ENCODE measurements around the gene TMEM81. TPM values are rescaled to one million over a fixed set of nuclear protein-coding genes. Genes with fewer than 3 reads are reported as not detected.

The TMEM81 gene
- total and polyA plus RNA-seq, 12 donors = 1.6 to 3.8 (median 2.2) TPM

DNA sequence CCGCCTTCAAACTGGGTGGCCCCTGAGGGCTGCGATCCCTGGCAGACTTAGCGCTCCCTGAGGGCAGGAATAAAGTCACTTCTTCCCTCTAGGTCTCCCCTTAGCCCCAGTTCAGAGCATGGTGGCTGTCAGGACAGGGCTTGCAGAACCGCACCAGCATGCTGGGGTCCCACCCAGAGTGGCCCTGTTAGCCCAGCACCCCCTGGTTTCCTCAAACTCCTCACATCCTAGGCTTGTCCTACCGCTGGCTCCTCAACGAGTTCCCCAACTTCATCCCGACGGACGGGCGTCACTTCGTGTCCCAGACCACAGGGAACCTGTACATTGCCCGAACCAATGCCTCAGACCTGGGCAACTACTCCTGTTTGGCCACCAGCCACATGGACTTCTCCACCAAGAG lies 25.4 kb downstream of the TMEM81 start:
- intact Hi-C loops (cut with DNase I) = loop anchor here in 3 of 10 donors (5.0 to 10.0 kb wide), 3 partner anchors 72 to 254 kb away; no protein-coding TSS in a partner anchor
- WGBS, 2 donors = 94% methylated on average over 12 of the region's 12 CpGs

DNA sequence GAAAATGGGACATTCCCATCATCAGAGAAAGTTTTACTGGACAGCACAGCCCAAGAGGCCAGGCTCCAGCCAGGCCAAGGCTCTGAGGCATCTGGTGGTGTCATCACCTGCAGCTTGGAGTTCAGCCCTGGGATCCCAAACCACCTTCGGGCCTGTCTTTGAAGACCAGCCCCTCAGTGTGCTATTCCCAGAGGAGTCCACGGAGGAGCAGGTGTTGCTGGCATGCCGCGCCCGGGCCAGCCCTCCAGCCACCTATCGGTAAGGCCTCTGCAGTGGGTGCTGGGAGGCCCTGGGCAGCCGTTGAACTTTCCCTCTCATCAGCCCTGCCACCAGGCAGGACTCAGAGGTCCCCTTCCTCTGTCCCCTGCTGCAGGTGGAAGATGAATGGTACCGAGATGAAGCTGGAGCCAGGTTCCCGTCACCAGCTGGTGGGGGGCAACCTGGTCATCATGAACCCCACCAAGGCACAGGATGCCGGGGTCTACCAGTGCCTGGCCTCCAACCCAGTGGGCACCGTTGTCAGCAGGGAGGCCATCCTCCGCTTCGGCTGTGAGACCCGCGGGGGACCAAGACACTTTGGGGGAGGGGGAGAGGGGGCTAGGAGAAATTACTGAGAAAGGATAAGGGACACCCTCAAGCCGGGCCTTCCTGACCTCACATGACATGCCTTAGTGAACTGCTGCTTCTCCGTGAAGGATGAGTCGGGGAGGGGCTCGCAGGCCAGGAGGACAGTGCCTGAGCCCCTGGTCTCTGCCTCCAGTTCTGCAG lies 26.3 kb downstream of the TMEM81 start:
- peaks cover 0 to 7% (median 4%) of the 10 kb centered on the region in 9 donors for H3K4me1 ChIP-seq
- WGBS, 2 donors = 89 to 94% methylated on average over 19 of the region's 19 CpGs
- peaks cover 0 to 18% (median 11%) of the 10 kb centered on the region in 7 donors for H3K27me3 ChIP-seq
- ATAC-seq (no peak), DNase-seq (no peak)
- intact Hi-C loops (cut with DNase I) = loop anchor here in 3 of 10 donors (5.0 to 10.0 kb wide), 3 partner anchors 71 to 253 kb away; no protein-coding TSS in a partner anchor
- no peaks in the 10 kb centered on the region for H3K36me3 ChIP-seq
- TF ChIP-seq, protein P1, sequence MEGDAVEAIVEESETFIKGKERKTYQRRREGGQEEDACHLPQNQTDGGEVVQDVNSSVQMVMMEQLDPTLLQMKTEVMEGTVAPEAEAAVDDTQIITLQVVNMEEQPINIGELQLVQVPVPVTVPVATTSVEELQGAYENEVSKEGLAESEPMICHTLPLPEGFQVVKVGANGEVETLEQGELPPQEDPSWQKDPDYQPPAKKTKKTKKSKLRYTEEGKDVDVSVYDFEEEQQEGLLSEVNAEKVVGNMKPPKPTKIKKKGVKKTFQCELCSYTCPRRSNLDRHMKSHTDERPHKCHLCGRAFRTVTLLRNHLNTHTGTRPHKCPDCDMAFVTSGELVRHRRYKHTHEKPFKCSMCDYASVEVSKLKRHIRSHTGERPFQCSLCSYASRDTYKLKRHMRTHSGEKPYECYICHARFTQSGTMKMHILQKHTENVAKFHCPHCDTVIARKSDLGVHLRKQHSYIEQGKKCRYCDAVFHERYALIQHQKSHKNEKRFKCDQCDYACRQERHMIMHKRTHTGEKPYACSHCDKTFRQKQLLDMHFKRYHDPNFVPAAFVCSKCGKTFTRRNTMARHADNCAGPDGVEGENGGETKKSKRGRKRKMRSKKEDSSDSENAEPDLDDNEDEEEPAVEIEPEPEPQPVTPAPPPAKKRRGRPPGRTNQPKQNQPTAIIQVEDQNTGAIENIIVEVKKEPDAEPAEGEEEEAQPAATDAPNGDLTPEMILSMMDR (IDR thresholded peaks at IDR 0.05) = no peak
- no peaks in the 10 kb centered on the region for H3K9me3 ChIP-seq
- H3K27ac ChIP-seq = no peak overlapping the region
- no peak overlapping the region for H3K4me3 ChIP-seq

More for the DNA sequence above, 25.4 kb downstream of the TMEM81 start:
- H3K36me3 ChIP-seq = no peaks in the 10 kb centered on the region
- ATAC-seq = no peak
- H3K27ac ChIP-seq = no peak overlapping the region
- DNase-seq = no peak
- TF ChIP-seq, protein P1 (IDR thresholded peaks at IDR 0.05) = no peak
- no peak overlapping the region for H3K4me3 ChIP-seq
- H3K4me1 ChIP-seq = peaks cover 0 to 7% (median 4%) of the 10 kb centered on the region in 9 donors
- peaks cover 0 to 13% (median 4%) of the 10 kb centered on the region in 7 donors for H3K27me3 ChIP-seq
- no peaks in the 10 kb centered on the region for H3K9me3 ChIP-seq

DNA sequence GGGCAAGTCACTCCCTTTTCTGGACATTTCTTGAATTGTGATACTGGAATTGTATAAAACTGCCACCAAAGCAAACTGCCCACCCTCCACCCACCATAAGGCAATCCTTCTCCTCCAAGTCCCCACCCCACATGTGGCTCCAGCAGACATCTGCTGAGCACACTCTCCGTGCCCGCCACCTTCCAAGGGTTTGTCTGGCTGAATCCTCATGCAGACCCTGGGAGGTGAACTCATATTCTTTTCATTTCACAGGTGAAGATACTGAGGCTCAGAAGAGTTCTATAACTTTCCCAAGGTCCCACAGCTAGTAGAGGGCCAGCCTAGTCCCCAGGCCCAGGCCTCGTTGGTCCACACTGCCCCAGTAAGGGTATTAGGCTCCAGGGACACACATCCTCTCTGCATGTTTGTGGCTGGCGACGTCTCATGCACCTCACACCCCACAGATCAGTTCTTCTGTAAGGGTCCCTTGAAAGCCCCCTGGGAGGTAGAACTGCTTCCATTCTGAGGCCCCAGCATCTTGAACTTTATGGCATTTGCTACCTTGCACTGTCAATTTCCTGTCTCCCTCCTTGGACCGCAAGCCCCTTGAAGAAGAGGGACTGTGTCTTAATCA lies 27.2 kb downstream of the TMEM81 start:
- TF ChIP-seq, protein P1 (IDR thresholded peaks at IDR 0.05) = no peak
- peaks cover 0 to 7% (median 4%) of the 10 kb centered on the region in 9 donors for H3K4me1 ChIP-seq
- no peaks in the 10 kb centered on the region for H3K36me3 ChIP-seq
- H3K9me3 ChIP-seq = no peaks in the 10 kb centered on the region
- no peak overlapping the region for H3K27ac ChIP-seq
- 94% methylated on average over 6 of the region's 6 CpGs for WGBS, 2 donors
- no peak for DNase-seq
- intact Hi-C loops (cut with DNase I) = loop anchor here in 3 of 10 donors (5.0 to 10.0 kb wide), 3 partner anchors 70 to 252 kb away; no protein-coding TSS in a partner anchor
- no peak overlapping the region for H3K4me3 ChIP-seq
- ATAC-seq = no peak
- H3K27me3 ChIP-seq = peaks cover 0 to 23% (median 14%) of the 10 kb centered on the region in 7 donors

DNA sequence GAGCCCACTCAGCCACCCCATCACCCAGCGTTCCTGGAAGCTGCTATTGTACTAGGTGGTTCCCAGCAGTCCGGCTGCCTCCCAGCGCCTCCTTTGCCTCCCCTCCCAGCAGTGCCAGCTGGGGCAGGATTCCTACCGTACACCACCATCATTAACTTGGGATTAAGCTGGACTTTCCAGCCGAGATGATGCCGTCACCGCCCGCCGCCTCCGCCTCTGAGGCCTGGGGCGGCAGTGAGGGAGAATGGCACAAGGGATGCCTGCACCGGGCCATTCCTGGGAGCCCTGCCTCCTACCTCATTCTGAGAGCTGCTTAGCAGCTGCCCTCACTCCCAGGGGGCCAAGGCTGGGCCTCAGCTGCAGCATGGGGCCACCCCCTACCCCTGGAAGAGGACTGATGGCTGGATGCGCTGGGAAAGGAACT lies 28.1 kb downstream of the TMEM81 start:
- Histone ChIP-seq H3K4me1 (no peaks in the 10 kb centered on the region), H3K4me3 (no peak overlapping the region), H3K27me3 (peaks cover 0 to 23% (median 14%) of the 10 kb centered on the region in 7 donors), H3K9me3 (no peaks in the 10 kb centered on the region), H3K27ac (no peak overlapping the region), H3K36me3 (no peaks in the 10 kb centered on the region)
- 83% methylated on average over 13 of the region's 13 CpGs for WGBS, 2 donors
- ATAC-seq (no peak), DNase-seq (no peak)
- intact Hi-C loops (cut with DNase I) = loop anchor here in 3 of 10 donors (5.0 to 10.0 kb wide), 3 partner anchors 69 to 251 kb away; no protein-coding TSS in a partner anchor
- TF ChIP-seq, protein P1 (IDR thresholded peaks at IDR 0.05) = no peak

Measured in heart right ventricle (tissue), 16 donors.